Endodermal cell (in vitro differentiated cells): ENCODE results near the gene CCDC3. TPM values are rescaled to one million over a fixed set of nuclear protein-coding genes. Genes with fewer than 3 reads are reported as not detected.

ENCODE experiments used
- DNase-seq: peaks from one replicate; pipeline ENCODE4 v3.0.0-alpha.2; 2017
- H3K27ac ChIP-seq: 2 replicates; pipeline ENCODE4 v1.5.1; 2013; ENCODE audit warnings: mild to moderate bottlenecking, low read depth, low read length, moderate library complexity
- H3K27me3 ChIP-seq: 2 replicates; pipeline ENCODE4 v1.6.1; 2013; ENCODE audit warnings: mild to moderate bottlenecking, low read length, moderate library complexity; ENCODE audit not compliant: insufficient read depth, control insufficient read depth, poor library complexity, severe bottlenecking
- H3K36me3 ChIP-seq: 2 replicates; pipeline ENCODE4 v1.7.0; 2013; ENCODE audit warnings: mild to moderate bottlenecking, low read length, moderate library complexity; ENCODE audit not compliant: control insufficient read depth, insufficient read depth
- H3K4me1 ChIP-seq: one replicate; pipeline ENCODE4 v1.7.0; 2013; ENCODE audit warnings: low read length; ENCODE audit not compliant: control insufficient read depth, insufficient read depth
- H3K4me3 ChIP-seq: 2 replicates; pipeline ENCODE4 v1.5.1; 2013; ENCODE audit warnings: mild to moderate bottlenecking, low read length, moderate library complexity
- H3K9ac ChIP-seq: 2 replicates; pipeline ENCODE4 v1.6.1; 2013; ENCODE audit warnings: mild to moderate bottlenecking, low read length, moderate library complexity; ENCODE audit not compliant: poor library complexity, severe bottlenecking; ENCODE audit errors: extremely low read depth
- H3K9me3 ChIP-seq: 2 replicates; pipeline ENCODE4 v1.6.1; 2013; ENCODE audit warnings: mild to moderate bottlenecking, low read length, moderate library complexity; ENCODE audit not compliant: control insufficient read depth
- H3K27ac Mint-ChIP-seq: 2 replicates; pipeline ENCODE4 v1.8.0; 2020; ENCODE audit warnings: mixed read lengths
- H3K27me3 Mint-ChIP-seq: 2 replicates; pipeline ENCODE4 v1.8.0; 2021; ENCODE audit warnings: mild to moderate bottlenecking, mixed read lengths; ENCODE audit not compliant: insufficient read depth
- H3K36me3 Mint-ChIP-seq: 2 replicates; pipeline ENCODE4 v1.8.0; 2020; ENCODE audit warnings: low read depth, mixed read lengths
- H3K4me1 Mint-ChIP-seq: 2 replicates; pipeline ENCODE4 v1.8.0; 2020; ENCODE audit warnings: mixed read lengths
- H3K4me3 Mint-ChIP-seq: 2 replicates; pipeline ENCODE4 v1.8.0; 2020; ENCODE audit warnings: mild to moderate bottlenecking, moderate library complexity, mixed read lengths
- H3K9me3 Mint-ChIP-seq: 2 replicates; pipeline ENCODE4 v1.8.0; 2020; ENCODE audit warnings: mild to moderate bottlenecking, mixed read lengths
- CTCF ChIP-seq: fragments of 200-600 bp; sonication (generic); conservative IDR thresholded peaks from 2 replicates; pipeline ENCODE4 v1.5.0; 2021; ENCODE audit warnings: antibody characterized with exemption, mild to moderate bottlenecking
- WGBS, 2 experiments: methylation state at CpG; one replicate each; pipeline versions ENCODE4 v1.1.5 to v1.1.7; 2013; ENCODE audit warnings: missing lambda C conversion rate in 2 of 2, mixed read lengths in 1 of 2; ENCODE audit not compliant: insufficient coverage in 1 of 2, insufficient read length in 1 of 2; 5-methylcytosine and 5-hydroxymethylcytosine counted together
- total RNA-seq, 2 donors: library from RNA; stranded (reverse); fragmentation: NEBNext Ultra II Directional in 1 of 2; extraction: Animal tissue kit (Norgen Biotek cat#: 25700) in 1 of 2; gene quantifications; 2 replicates in 1 of 2; 3 replicates in 1 of 2; pipeline ENCODE4 v1.2.1, GENCODE V29; 2021

The CCDC3 gene
- total RNA-seq, 2 donors from 2014 or later, result 4.6 to 12.3 TPM

GRCh38 chr10:12961416-12962205 lies 39.9 kb downstream of the CCDC3 start:
- Histone ChIP-seq H3K4me3 (no peak overlapping the region), H3K27ac (no peak overlapping the region), H3K4me1 (no peaks in the 10 kb centered on the region), H3K9me3 (peaks cover 12% of the 10 kb centered on the region), H3K36me3 (no peaks in the 10 kb centered on the region), H3K9ac (no peak overlapping the region), H3K27me3 (no peaks in the 10 kb centered on the region)
- TF ChIP-seq CTCF, result no peak
- no peak overlapping the region for H3K27ac Mint-ChIP-seq
- 92 to 97% methylated on average over 6 to 7 of the region's 7 CpGs for WGBS, 2 experiments
- H3K9me3 Mint-ChIP-seq, result peaks cover 18% of the 10 kb centered on the region
- H3K4me3 Mint-ChIP-seq, result no peak overlapping the region
- H3K4me1 Mint-ChIP-seq, result no peaks in the 10 kb centered on the region
- no peaks in the 10 kb centered on the region for H3K27me3 Mint-ChIP-seq
- DNase-seq, result no peak
- peaks cover 9% of the 10 kb centered on the region for H3K36me3 Mint-ChIP-seq

GRCh38 chr10:12960941-12961340 lies 40.6 kb downstream of the CCDC3 start:
- Histone ChIP-seq H3K9ac (no peak overlapping the region), H3K27ac (no peak overlapping the region), H3K4me3 (no peak overlapping the region), H3K9me3 (peaks cover 9% of the 10 kb centered on the region), H3K4me1 (no peaks in the 10 kb centered on the region), H3K27me3 (no peaks in the 10 kb centered on the region), H3K36me3 (no peaks in the 10 kb centered on the region)
- no peak overlapping the region for H3K4me3 Mint-ChIP-seq
- peaks cover 23% of the 10 kb centered on the region for H3K9me3 Mint-ChIP-seq
- no peaks in the 10 kb centered on the region for H3K4me1 Mint-ChIP-seq
- TF ChIP-seq CTCF, result no peak
- 93 to 96% methylated on average over 8 of the region's 8 CpGs for WGBS, 2 experiments
- H3K36me3 Mint-ChIP-seq, result peaks cover 10% of the 10 kb centered on the region
- DNase-seq, result no peak
- no peak overlapping the region for H3K27ac Mint-ChIP-seq
- H3K27me3 Mint-ChIP-seq, result no peaks in the 10 kb centered on the region

GRCh38 chr10:12960334-12960898 lies 41.1 kb downstream of the CCDC3 start:
- no peaks in the 10 kb centered on the region for H3K27me3 Mint-ChIP-seq
- H3K36me3 ChIP-seq, result no peaks in the 10 kb centered on the region
- H3K4me1 ChIP-seq, result no peaks in the 10 kb centered on the region
- no peaks in the 10 kb centered on the region for H3K4me1 Mint-ChIP-seq
- no peaks in the 10 kb centered on the region for H3K27me3 ChIP-seq
- TF ChIP-seq CTCF, result no peak
- H3K36me3 Mint-ChIP-seq, result peaks cover 10% of the 10 kb centered on the region
- peaks cover 24% of the 10 kb centered on the region for H3K9me3 Mint-ChIP-seq
- no peak overlapping the region for H3K27ac Mint-ChIP-seq
- 92 to 97% methylated on average over 11 to 15 of the region's 15 CpGs for WGBS, 2 experiments
- no peak overlapping the region for H3K27ac ChIP-seq
- H3K4me3 Mint-ChIP-seq, result no peak overlapping the region
- no peak overlapping the region for H3K9ac ChIP-seq
- H3K9me3 ChIP-seq, result peaks cover 9% of the 10 kb centered on the region
- no peak for DNase-seq
- H3K4me3 ChIP-seq, result no peak overlapping the region
